GM21619 (cell line): ENCODE data around the gene FAM120B.

Experiments used
- ATAC-seq: cut with Tn5 transposase; IDR thresholded peaks from one replicate; pipeline ENCODE4 v1.9.1; 2021; ENCODE audit not compliant: unreplicated experiment

FAM120B gene

DNA sequence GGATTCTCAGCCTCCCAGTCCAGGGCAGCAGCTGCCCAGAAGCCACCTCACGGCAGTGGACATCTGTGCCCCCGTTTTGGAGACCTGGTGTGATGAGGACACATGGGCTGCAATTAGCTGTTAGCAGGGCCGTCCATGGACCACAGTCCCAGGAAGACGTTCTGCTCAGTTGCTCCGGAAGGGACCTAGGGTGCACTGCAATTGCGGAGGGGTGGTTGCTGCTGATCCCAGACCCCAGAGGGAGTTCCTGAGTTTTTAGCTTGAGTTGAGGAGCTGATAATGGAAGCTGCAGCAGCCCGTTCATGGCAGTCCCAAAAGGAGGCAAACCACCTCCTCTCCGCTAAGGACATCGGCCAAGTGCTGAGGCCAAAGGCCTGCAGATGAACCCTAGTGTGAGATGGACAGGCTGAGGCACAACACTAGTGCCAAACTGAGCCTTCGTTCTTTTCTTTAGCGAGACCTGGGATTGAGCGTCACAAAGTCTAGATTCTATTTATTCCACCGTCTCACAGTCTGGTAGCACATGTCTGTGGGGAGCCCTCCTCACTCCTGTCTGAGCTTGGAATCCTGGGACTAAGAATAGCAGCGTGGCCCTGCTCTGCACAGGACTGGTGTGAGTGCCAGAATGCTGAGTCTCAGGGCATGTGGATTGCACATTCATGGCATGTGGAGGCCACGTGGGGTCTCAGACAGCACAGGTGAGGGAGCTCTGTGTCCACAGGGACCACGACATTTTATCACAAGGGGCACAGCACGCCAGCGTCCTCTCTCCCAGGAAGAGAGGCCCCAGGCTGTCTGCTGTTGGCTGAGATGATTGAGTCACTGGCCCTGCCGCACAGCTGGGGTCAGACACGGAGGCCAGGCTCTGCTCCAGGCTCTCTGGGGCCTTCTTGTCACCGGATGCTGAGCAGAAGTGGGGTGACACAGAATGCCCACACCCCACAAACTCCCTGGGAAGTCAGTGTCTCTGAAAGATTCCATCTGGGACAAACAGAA lies 133.1 kb downstream of the FAM120B start:
- no peak for ATAC-seq

- ATAC-seq, result no peak
Measured at GRCh38 chr6:170440437-170440836, 133.9 kb downstream of the FAM120B start.

DNA sequence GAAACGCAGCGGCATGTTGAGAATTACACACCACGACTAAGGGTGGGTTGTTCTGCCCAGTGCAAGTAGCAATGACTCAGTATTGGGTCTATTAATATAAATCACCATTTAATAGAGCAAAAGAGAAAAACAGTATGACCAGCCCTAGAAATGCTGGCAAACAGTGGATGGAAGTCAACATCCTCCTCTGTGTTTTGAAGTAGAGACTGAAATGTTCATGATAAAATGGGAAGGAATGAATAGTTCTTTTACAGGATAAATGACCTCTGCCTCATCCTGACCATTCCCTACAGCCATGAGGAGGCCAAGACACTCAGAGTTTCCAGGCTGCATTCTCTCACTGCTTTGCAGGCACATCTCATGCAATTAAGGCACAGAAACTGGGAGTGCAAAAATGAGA lies 134.8 kb downstream of the FAM120B start:
- no peak for ATAC-seq

DNA sequence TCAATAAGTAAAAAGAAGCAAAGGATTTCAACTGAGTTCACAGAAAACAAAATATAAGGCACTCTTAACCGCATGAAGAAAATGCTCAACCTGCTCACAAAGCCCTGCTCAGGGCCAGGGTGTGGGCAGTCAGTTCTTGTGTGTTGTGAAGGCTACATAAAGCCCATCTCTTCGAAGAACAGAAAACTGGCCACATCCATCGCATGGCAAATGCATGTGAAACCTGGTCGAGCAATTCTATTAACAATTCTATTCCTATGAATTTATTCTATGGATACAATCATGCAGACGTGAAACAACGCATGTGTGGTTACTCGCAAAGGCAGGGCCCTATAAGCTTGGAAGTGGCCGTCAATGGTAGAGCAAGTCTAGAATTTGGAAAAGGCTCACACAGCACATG lies 136.0 kb downstream of the FAM120B start:
- ATAC-seq, result no peak

- ATAC-seq, result no peak
Measured at GRCh38 chr6:170443151-170443662, 136.6 kb downstream of the FAM120B start.

GRCh38 chr6:170444056-170444591 lies 137.6 kb downstream of the FAM120B start:
- no peak for ATAC-seq

GRCh38 chr6:170444811-170445211 lies 138.3 kb downstream of the FAM120B start:
- ATAC-seq, result no peak

DNA sequence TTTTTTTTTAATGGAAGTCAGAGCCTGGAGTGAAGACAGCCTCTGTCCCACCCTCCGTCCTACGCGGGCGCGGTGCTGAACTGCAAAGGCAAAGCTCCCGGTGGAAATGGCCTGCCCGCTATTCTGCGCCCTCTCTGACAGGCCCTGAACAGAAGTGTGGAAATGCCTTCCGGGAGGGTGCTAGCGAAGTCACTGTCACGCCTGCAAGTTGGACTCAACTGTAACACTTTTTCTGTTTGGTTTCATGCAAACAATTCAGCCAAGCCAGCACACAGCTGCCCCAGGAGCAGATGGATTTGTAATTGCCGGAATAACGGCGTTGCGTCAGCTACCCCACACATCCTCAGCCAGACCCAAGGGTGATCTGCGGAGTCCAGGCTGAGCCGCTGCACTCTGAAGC lies 138.9 kb downstream of the FAM120B start:
- ATAC-seq, result no peak

- ATAC-seq, result no peak
Measured at GRCh38 chr6:170445971-170446370, 139.4 kb downstream of the FAM120B start.

DNA sequence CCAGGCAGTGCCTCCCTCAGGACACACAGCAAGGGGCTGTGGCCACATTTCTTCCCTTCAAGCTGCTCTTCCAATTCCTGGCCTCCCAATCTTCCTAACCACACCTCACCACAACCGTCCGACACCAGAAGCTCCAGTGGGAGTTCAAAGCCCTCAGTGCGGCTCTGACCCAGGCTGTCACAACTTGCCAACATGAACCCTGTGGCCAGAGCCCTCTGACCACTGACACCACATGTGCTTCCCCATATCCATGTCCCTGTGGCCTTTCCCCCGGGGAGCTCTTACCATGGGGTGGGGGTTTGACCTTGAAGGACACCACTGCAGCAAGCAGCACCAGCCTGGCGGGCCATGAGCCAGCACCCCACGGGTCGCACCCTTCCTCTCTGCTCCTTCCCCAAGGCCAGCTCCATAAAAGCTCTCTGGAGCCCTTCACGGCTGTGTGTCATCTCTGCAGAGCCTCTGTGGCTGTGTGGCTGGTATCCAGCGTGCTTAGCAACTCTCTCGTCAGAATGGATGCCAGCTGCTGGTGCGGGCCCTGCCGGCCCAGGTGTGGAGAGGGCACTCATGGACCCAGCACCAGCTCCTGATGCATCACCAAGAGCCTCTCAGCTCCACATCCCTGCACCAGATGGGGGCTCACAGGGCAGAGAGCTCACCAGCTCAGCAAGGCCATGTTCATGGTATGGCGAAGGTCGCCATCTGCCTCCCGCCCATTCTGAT lies 140.4 kb downstream of the FAM120B start:
- ATAC-seq, result no peak

DNA sequence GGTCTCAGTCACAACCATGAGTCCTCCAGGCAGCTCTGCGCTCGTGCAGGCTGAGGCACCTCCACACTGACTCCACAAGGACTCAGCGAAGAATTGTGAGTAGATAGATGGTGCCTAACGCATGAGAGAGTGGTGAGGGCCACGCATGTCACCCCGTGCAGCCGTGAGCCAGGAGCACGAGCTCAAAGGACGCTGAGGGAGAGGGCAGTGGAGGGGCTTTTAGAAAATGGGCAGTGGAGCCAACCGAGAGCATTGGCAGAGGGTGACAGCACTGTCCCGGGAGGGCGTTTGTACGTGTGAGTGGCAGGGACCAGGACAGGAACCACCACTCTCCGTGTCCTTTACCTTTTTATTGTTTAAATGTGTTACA lies 141.0 kb downstream of the FAM120B start:
- no peak for ATAC-seq

DNA sequence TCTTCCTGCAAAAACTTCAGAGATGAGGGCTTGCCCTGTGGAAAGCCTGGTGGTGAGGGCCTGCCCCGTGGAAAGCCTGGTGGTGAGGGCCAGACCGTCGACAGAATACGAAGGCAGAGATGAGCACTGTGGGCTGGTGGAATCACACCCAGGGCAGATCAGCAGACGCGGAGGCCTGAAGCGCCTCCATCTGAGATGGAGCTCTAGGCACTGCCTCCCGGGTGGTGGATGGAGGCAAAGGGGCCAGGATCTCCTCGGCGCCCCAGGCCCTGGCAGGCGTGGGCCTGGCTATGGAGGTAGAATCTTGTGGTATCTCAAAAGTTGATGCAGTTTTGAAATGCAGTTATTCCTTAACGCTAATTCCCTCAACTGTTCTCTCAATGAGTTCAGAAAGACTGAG lies 141.8 kb downstream of the FAM120B start:
- ATAC-seq, result no peak

DNA sequence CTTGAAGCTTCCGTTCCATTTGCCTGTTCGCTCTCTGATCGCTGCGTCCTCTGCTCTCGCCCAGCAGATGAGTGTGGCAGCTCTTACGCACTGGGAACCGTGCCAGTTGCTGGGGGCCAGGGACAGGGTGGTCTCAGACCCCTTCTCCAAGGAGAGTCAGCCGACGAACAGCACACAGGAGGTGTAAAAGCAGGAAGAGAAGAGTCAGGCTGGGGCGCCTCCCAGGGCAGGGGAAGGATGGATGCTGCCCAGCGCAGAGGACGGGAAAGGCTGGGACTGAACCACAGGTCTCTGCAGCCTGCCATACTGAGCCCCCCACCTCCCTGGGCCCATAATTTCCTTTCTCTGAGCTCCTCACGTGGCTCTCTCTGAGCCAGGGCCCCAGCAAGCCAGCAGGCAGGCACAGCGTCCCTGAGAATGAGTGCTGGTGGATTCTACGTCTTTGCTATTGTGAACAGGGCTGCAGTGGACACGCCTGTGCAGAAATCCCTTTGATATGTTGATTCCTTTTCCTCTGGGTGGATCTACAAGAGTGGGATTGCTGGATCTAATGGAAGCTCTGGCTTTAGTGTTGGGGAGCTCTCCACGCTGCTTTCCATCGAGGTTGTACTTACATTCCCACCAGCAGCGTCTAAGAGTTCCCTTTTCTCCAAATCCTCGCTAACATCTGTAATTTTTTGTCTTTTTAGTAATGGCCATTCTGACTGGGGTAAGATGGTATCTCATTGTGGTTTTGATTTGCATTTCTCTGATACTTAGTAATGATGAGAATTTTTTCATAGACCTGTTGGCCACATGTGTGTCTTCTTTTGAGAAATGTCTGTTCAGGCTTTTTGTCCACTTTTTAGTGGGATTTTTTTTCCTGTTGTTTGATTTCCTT lies 142.4 kb downstream of the FAM120B start:
- no peak for ATAC-seq

GRCh38 chr6:170449835-170450753 lies 143.5 kb downstream of the FAM120B start:
- ATAC-seq, result no peak

GRCh38 chr6:170450916-170451761 lies 144.6 kb downstream of the FAM120B start:
- ATAC-seq, result no peak

DNA sequence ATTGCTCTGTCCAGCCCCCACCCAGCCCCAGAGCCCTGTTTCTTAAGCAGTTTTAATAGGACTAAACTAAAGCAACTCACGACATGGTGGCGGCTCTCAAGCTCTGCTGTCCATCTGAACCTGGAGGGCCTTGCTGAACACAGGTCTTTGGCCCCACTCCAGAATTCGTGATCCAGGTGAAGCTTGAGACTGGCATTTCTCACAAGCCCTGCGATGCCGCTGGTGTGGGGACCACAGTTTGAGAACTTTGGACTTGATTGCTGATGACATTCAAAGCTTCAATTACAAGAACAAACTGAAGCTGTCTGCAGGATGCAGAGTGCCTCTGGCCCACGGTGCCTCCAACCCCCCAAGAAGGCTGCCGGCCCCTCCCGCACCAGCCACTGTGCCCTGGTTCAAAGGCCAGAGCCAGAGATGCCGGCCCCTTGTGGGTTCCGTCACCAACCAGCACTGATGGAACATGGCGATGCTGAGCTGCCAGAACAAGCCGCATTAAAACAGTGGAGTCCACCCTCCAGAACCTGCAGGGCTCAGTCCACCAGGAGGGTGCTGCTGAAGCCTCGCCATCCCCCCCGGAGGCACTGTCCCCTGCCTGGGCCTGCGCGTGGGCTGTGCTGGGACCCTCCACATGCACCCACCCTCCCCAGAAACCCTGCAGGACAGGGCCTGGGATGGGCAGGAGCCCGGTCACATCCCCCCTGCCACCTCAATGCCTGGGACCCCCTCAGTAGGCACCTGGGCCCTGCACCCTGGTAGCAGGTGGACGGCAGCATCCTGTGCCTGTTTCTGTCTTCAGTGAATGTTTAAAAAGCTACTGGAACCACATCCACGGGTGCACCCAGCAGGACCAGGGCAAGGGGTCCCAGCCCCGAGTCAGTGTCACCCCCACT lies 145.4 kb downstream of the FAM120B start:
- no peak for ATAC-seq

DNA sequence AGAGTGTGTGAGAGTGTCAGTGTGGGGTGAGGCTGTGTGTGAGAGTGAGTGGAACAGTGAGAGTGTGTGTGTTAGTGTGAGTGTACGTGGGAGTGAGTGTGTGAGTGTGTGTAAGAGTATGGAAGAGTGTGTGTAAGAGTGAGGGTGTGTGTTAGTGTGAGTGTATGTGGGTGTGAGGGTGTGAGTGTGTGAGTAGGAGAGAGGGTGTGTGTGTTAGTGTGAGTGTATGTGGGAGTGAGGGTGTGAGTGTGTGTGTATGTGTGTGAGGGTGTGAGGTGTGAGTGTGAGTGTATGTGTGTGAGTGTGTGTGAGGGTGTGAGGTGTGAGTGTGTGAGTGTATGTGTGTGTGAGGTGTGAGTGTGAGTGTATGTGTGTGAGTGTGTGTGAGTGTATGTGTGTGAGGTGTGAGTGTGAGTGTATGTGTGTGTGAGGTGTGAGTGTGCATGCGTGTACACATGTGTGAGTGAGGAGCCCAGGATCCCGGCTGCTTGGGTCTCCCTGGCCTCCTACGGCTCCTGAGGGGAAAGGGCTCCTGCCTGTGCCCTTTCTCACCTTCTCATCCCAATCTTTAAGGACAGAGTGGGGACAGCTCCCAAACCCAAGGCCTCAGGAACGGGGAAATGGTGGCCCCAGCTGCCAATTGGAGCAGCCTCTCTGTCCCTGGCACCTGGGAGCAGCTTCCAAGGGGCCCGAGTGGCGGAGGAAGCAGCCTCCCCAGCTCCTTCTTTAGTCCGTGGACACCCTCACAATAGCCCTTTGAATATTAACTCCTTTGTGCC lies 146.4 kb downstream of the FAM120B start:
- ATAC-seq, result no peak
